ENCODE data around the gene SOHLH1.
A peak's percentile ranks its signal among the peaks of the same experiment; 100 is the strongest.

Gene SOHLH1

DNA sequence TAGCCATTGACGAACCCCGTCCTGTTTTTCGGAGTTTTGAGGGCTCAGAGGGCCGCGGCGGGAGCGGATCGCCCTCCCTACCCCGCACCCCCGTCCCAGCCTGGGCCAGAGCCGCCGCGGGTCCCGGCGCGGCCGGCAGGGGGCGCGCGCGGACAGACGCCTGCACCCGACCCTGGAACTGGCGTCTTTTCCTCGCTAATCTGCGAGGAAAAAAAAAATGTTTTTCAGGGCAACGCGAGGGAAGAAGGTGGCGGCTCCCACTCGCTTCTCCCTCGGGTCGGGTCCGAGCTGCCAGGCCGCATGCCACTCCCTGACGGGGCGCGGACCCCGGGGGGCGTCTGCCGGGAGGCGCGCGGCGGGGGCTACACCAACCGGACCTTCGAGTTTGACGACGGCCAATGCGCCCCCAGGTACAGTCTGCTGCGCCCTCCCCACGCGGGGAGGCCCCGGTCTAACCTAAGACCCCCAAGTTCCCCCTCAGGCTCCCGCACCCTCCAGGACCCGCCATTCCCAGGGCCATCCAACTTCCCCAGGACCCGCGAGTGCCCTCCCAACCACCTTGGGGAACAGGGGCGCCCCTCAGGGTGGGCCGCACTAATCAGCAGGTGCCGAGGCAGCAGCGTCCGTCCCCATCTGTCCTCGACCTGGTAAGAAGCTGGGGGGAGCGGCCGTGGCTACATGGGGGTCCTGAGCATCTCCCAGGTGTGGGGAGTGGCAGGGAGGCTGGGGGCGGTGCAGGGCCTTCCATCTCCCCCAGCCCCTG, 2.9 kb upstream of the SOHLH1 start, which contains the start of gene KCNT1:
KCNT1 (plus strand) TSS at position 227 of the 763 bp plus-strand sequence; CDS start at position 301, 74 bp downstream.
- peak; percentile 71 for DNase-seq

DNA sequence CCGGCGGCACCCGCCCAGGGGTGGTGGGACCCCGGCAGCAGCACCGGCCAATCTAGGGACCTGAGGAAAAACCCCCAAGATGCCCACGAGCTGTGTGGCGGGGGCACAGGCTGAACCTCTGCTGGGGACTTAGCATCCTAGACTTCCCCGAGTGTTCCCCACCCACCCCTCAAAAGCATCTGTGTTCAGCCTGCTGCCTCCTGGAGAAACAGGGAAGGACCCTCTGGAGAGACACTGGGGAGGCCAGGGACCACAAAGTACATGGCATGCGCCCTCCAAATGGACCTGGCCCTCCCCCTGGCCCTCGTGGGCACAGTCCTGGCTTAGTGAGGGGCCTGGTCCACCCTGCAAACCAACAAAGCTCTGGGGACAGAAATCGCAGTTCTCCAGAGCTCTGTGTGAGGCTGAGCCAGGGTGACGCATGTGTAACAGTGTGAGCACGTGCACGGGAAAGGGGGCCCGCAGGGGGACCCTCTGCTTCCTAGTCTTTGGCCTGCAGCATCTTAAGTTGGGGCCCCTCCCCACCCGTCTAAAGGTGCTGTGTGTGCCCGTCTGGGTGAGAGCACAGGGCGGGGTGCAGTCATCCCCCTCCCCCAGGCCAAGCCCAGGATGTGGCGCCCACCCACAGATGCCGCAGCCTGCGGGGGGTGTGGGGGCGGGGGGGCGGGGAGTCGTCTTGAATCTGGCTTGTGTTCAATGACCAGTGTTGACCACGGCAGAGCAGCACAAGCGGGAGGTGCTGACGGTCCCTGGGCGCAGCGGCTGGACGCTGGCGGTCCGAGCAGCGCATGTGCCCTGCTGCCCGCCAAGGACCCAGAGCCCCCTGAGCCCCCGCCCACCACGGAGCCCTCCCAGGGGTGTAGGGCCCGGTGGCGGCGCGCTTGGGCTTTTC, 2.0 kb upstream of the SOHLH1 start:
- no peak for DNase-seq

DNA sequence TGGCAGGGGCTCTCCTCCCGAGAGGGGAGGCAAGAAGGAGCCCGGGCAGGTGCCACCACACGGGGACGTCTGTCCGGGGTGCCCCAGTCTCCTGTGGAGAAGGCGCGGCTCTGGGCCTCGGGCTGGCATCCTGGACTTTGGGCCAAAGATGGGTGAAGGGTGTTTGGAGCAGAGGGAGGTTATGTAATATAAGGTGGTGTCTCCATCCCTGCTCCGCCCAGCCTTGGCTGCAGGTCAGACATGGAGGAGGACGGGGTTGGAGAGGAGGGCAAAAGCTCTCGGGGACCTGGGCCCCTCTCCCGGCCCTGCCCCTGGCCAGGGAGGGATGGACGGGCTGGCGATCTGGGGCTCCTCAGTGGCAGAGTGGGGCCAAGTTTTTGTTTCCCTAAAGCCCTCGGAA, 1.2 kb upstream of the SOHLH1 start:
- DNase-seq: no peak

DNA sequence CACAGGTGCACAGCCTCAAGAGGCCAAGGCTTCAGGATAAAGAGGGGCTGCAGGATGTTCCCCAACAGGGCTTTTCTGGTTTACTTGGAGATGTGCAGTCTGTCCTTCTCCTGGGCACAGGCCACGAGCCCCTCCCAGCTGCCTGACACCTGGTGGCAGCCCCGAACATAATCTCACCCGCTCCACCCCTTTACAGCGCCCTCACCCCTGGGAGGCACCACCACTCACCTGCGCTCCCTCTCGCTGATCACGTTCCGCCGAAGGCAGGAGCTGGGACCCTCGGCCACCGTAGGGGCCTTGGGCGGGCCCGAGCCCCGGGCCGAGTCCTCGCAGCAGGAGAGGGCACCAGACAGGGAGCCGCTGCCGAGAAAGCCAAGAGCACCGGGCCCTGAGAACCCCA, 514 bp downstream of the SOHLH1 start:
- no peak for DNase-seq

DNA sequence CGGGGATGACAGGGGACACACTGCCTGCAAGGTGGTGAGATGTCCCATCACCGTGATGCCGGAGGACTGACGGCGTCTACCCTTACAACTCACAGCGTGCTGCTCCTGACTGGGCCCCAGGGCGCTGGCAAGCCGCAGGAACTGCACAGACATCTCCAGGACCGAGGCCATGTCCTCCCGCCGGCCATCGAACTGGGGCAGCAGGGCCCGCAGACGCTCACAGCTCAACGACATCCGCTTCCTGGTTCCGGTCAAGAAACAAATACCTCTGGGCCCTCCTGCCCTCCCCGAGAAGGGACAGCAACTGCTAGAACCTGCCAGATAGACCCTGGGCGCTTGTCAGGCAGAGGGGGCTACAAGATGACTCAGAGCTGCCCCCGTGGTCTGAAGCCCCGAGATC, 1.0 kb downstream of the SOHLH1 start:
- no peak for DNase-seq

DNA sequence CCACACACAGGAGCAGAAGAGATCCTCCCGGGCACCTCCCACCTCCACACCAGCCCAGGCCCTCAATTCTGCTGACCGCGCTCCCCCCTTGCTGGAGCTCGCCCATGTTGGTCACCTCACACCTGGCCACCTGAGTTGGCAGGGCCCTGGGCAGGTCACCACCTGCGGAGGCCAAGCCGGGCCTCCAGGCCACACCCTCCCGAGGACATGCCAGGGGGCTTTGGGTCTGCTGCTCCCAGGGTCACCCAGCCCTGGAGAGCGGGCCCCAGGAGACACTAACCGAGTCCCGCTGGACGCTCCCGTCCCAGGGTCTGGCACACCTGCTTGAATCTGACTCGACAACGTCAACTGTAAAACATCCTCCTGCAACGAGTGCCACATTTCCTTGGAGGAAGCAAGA, 2.1 kb downstream of the SOHLH1 start:
- DNase-seq: no peak

DNA sequence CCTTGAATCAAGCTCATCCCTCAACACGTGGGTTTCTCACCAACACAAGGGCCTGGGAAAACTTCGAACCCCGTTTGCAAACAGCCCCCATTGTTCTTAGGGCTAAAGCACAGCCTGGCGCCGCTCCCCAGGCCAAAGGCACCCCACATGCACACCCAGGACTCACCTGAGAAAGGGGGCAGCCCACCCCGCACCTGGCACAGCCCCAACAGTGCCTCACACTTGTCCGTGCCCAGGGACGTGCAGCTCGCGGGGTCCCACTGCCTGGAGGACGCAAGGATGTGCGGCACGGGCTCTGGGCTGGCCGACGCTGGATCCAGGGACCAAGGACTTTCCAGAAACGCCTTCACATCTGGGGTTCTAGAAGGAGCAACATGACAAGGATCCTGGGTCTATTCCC, 2.8 kb downstream of the SOHLH1 start:
- DNase-seq: no peak

DNA sequence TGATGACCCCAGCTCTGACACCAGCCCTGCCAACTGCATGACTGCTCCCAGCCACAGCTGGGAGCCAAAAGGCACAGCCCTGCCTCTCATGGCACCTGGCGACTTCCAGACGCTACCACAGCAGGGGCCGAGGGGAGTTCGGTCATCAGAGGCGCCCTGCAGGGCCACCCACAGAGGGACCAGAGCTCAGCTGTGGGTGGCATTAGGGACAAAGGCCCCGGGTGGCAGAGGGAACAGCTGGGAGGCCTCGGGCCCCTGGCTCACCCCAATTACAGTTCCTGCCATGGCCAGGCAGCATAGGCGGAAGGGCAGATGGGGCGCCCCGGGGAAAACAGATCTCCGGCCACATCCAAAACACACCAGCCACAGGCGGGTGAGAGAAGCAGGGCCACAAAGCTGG, 3.6 kb downstream of the SOHLH1 start:
- DNase-seq: no peak

DNA sequence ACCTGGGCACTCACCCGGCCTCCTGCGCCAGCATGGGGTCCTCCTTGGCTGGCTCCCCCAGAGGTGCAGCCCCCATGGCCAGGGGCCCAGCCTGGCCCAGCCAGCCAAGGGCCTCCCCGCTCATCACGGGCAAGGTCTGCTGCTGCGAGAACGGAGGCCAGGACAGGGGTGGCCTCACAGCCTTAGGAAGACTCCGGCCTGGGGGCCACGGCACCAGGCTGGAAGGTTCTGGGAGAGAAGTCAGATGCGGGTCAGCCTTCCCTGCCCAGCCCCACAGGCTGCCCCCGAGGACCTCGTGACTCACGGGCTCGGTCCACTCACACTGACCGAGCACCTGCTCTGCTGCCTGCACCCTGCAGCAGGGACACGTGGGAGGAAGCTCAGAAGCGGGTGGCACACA, 4.2 kb downstream of the SOHLH1 start:
- DNase-seq: no peak

DNA sequence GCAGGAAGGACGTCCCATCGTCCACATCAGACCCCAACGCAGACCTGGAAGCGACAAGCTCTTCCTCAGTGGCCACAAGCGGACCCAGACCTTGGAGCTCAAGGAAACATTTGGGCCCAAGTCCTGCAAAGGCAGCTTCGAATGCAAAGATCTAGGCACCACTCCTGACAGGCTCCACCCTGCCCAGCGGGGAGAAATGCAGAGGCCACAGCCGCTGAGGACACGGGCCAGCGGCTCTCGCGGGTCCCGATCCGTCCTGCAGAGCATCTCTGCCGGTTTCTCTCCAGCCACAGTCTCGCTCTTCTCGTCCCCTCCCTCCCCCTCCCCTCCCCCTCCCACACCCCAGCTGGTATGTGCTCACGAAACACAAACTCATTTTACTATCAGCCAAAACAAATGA, 4.9 kb downstream of the SOHLH1 start:
- DNase-seq: no peak

DNA sequence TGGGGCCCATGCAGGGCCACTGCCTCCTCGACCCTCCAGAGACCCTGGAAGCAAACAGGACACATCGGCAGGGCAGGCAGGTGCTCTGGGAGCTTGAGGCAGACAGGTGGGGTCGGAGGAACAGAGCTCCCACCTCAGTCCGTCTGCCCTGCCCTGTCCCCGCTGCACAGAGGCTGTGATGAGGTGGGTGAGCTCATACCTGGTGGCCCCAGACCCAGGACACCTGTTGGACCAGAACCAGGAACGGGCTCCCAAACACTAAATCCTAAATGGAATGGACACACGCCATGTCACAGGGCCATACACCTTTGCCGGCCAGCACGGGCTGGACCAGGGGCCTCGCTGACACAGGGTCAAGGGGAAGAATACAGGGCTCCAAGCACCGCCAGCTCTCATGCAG, 5.5 kb downstream of the SOHLH1 start:
- DNase-seq: no peak

DNA sequence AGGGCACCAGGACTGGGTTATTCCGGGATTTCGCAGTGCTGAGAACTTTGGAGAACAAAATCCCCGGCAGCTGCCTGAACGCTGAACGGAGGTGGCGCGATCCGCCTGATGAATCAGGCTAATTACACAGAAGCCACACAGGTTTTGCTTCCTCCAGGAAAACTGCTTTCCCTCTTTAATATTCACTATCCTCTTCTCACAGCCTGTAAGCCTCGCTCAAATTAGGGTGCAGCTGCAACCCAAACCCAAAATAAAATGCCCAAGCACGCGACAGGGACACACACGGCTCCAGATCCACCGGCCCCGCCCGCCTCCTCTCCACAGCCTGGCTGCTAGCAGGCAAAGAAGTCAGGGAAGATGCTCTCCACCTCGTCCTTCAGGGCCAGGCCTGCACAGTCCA, 6.0 kb downstream of the SOHLH1 start:
- DNase-seq: no peak

DNA sequence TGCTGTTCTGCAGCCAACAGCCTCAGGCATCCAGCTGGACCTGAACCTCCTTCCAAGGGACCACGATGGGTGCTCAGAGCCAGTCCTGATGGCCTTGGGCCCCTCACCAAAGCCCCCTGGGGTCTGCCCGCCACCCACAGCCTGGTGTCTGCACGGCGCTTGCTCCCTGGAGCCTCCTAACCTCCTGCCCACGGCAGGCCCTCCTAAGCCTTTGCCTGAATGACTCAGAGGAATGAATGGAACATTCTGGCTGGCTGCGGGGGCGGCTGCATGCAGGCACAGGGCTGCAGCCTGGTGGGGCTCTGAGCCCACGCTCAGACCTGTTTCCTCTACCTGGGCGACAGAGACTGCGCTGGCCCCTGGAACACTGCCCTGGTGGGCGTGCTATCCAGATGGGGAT, 6.9 kb downstream of the SOHLH1 start:
- no peak for DNase-seq

DNA sequence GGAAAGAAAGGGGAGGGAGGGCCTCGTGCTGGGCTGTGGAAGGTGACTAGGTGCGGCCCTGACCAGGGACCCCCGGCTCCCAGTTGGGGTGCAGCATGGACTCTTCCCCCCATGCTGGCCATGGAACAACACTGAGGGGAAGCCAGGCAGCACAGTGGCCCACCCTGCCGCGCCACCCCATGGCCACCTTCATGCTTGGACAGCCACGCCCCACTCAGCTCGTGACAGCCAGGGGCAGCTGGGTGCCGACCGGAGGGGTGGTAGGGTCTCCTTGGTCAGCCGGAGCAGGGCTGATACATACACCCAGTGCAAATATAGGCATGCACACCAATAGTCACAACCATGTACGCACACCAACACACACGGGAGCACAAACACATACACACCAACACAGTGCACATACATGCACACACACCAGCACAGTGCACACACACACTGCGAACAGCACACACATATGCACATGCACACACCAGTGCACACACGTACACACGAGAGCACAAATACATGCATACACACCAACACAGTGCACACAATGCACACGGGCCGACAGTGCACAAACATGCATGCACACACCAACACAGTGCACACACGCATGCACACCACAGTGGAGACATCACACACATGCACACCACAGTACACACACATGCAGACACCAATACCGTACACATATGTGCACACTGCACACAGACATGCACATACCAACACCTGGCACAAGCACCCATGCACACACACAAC, 8.3 kb downstream of the SOHLH1 start:
- no peak for DNase-seq

DNA sequence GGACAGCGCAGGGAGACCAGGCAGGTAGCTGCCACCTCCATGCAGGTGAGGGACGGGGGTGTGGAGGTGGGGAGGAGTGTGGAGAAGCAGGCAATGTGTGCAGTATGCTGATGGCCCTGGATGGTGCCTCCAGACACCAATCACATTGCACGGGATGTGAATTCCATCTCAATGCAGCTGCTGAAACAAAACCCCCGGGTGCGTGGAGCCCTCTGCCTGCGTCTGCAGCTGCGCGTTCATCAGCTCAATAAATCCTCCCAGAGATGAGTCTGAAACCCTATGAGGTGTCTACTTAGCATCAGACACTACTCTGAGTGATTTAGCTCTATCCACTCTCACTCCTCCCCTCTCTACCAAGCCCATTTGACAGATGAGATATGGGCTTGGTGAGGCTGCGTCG, 10.3 kb downstream of the SOHLH1 start:
- DNase-seq: no peak

DNA sequence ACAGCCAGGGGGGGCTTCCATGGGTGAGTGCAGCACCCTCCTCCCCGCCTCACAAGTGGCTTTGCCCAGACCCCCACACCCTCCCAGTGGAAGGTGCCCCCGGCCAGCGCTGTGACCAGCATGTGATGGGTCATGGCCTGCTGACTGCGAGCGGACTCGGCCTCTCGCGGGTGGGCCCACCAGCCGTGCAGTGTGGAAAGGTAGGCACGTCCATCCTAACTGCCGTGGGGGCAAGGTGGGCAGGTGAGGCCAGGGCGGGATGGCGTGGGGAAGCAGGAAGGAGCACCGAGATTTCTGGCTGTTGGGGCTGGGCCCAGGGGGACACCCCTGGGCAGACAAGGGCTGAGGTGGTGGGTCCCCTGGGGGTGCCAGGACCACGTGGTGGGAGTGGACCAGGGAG, 12.1 kb downstream of the SOHLH1 start:
- DNase-seq: no peak

DNA sequence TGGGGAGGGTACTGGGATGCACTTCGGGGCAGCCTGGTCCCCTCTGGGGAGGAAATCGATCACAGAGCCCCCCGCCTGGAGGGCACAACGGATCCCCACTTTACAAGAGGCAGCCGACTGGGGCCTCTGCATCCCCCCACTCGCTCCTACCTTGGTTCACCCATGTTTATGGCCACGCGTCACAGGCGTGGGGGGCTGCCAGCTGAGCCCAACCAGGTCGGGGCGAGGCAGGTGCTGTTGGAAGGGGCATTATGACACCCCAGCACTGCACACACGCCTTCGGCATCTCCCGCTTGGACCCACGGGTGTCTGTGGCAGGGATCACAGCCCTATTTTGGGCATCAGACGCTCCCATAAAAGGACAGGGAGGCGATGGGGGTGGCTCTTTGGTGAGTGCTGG, 14.6 kb downstream of the SOHLH1 start:
- no peak for DNase-seq

DNA sequence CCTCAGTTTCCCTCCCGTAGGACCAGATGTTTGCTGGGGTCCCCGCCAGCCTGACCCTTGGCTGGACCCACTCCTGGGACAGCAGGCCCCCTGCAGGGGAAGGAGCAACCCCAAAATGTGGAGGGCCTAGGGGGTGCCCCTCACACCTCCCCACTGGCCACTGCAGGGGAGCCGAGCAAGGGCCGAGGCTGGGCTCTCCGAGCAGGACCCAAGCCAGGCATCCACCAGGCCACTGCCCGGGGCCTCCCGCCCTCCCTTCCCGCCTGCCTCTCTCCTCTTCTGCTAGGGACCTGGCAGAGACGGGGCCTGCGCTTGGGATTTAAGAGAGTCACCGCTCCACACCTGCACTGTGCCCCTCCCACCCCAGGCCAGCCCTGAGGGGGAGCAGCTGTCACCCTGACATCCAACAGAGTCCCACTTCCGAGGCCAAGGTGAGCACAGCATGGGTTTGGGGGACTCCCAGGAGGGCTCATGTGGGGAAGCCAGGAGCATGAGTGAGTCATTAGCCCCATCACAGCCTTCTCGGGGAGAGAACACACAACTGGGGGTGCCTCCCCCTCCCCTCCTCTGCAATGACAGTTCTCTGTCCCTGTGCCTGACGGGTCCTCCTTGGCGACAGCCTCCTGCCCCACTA, 15.8 kb downstream of the SOHLH1 start:
- DNase-seq: no peak

DNA sequence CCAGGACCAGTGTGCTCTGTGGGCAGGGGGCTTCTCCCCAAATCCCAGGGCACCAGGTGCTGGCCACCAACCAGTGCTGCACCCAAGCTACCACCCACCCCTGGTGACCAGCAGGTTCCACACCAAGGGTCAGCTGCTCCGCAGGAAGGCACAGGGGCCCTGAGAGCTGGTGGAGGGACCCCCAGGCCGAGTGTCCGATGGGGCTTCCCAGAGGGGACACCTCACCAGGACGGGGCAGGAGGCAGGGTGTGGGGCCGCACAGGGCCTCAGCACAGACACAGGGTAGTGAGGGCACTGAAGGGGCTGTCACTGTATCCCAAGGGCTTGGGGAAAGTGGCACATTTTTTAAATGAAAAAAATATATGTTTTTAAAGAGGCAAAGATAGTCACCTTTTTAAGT, 18.1 kb downstream of the SOHLH1 start:
- no peak for DNase-seq

DNA sequence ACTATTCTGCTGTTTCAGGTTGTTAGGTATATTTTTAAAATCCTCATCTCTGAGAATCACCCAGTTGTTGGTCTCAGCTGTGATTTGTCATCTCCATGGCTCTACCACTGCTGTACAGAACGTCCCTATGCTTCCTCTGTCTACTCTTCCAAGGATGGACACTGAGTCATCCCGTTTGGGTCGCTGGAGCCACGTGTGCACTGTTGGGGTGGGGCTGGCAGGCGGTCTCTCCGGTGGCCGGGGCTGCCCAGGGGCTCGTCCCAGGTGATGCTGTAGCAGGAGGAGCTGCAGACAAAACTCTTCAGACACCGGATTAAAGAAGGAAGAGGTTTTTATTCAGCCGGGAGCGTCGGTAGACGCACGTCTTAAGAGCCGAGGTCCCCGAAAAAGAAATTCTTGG, 19.2 kb downstream of the SOHLH1 start:
- no peak for DNase-seq

DNA sequence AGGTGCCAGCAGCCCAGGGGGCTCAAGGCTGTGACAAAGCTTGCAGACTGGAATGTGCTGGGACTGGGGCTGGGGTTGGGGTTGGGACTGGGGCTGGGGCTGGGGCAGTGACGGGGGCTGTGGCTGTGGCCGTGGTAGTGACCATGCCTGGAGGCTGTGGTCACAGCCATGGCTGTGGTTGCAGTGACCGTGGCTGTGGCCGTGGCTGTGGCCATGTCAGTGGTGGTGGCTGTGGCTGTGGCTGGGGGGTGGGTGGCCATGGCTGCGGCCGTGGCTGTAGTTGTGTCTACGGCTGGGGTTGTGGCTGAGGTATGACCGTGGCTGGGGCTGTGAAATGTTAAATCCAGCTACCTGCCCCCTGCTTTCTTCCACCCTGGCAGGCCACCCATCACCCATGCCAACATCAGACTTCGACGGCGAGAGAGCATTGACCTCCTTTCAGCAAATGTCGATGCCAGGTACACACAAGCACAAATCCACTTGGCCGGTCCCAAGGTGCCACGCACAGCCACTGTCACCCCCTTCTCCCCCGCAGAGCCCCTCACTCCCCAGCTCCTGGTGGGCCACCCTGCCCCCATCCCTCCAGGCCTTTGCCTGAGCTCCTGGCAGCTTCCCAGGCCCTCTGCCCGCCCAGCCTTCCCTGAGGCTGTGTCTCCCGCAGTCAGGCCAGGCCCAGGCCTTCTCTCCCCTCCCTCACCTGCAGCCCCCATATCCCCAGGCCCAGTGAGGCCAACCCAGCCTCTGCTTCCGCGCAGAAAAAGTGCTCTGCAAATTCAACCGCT, 20.9 kb downstream of the SOHLH1 start:
- DNase-seq: no peak

DNA sequence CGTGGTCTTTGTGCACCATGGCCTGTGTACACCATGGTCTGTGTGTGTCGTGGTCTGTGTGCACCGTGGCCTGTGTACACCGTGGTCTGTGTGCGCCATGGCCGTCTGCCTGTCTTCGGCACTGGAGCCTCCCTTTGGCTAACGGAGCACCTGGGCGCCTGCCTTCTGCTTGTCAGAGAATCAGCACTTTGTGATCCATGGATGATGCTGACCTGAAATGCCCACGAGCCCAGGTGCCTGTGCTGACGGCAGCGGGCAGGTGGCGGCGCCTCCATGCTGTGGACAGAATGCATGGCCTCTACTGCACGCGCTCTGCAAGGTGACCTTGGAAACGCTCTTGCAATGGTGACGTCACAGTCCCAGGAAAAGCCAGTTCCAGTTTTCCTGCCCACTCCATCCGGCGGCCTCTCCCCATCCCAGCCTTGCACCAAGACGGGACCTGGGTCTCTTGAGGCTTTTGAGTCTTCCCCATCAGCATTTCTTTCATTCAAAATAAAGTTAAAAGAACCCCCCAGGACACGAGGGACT, 21.6 kb downstream of the SOHLH1 start:
- no peak for DNase-seq

Data from activated CD4-positive, alpha-beta T cell treated with anti-CD3 and anti-CD28 coated beads, Interleukin-2, Interleukin-6, amounts not matched to agents 100 ng/mL and 50 ng/mL, durations not matched to agents 16 hours and 8 hours (primary cell).